Stomach (tissue), 4 donors: ENCODE data around the gene SP3.

ENCODE experiments used
- EP300 ChIP-seq: sonication (generic); formaldehyde crosslinking; IDR thresholded peaks from one replicate; pipeline ENCODE4 v1.6.1; 2017; ENCODE audit warnings: antibody characterized with exemption
- POLR2A ChIP-seq, 4 donors: fragments of 450-650 bp; IDR thresholded peaks; one replicate each; pipeline ENCODE4 v1.6.1; 2016; ENCODE audit warnings: antibody characterized with exemption in 4 of 4, control low read depth in 2 of 4, mild to moderate bottlenecking in 1 of 4, moderate library complexity in 1 of 4
- POLR2AphosphoS5 ChIP-seq, 3 donors: sonication (generic); formaldehyde crosslinking; IDR thresholded peaks; one replicate each; pipeline ENCODE4 v1.6.1; 2016; ENCODE audit warnings: antibody characterized with exemption in 3 of 3
- TF ChIP-seq, protein P1 (sequence below), 7 experiments: fragments of 450-650 bp in 4 of 7; fragments of 200-600 bp in 3 of 7; sonication (generic) in 3 of 7; IDR thresholded peaks; one replicate each; pipeline ENCODE4 v1.5.1; 2016 to 2019; ENCODE audit warnings: antibody characterized with exemption in 7 of 7, control low read depth in 2 of 7, mild to moderate bottlenecking in 1 of 7

DNA sequence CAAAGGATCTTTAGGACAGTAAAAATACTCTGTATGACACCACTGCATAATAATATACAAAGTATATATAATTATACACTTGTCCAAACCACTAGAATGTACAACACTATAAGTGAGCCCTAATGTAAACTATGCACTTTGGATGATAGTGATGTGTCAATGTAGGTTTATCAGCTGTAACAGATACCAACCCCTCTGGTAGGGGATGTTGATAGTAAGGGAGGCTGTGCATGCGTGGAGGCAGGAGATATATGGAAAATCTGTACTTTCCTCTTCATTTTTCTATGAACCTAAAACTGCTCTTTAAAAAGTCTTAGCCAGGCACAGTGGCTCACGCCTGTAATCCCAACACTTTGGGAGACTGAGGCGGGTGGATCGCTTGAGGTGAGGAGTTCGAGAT lies 37.5 kb upstream of the SP3 start:
- TF ChIP-seq, protein P1, sequence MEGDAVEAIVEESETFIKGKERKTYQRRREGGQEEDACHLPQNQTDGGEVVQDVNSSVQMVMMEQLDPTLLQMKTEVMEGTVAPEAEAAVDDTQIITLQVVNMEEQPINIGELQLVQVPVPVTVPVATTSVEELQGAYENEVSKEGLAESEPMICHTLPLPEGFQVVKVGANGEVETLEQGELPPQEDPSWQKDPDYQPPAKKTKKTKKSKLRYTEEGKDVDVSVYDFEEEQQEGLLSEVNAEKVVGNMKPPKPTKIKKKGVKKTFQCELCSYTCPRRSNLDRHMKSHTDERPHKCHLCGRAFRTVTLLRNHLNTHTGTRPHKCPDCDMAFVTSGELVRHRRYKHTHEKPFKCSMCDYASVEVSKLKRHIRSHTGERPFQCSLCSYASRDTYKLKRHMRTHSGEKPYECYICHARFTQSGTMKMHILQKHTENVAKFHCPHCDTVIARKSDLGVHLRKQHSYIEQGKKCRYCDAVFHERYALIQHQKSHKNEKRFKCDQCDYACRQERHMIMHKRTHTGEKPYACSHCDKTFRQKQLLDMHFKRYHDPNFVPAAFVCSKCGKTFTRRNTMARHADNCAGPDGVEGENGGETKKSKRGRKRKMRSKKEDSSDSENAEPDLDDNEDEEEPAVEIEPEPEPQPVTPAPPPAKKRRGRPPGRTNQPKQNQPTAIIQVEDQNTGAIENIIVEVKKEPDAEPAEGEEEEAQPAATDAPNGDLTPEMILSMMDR (IDR thresholded peaks at IDR 0.05), result no peak
- TF ChIP-seq POLR2A (IDR thresholded peaks at IDR 0.05), result no peak
- no peak for TF ChIP-seq EP300
- no peak for TF ChIP-seq POLR2AphosphoS5 (IDR thresholded peaks at IDR 0.05)
